Gastrocnemius medialis (tissue), 4 donors: Measurements from ENCODE around the gene ADARB2.

Experiments used
- CTCF ChIP-seq, 5 experiments: fragments of 450-650 bp in 3 of 5; fragments of 200-600 bp in 2 of 5; sonication (generic) in 2 of 5; IDR thresholded peaks in 4 of 5; conservative IDR thresholded peaks in 1 of 5; 1 replicate in 4 of 5; 2 replicates in 1 of 5; pipeline ENCODE4 v1.5.1; 2016 to 2019; ENCODE audit warnings: antibody characterized with exemption in 5 of 5, mild to moderate bottlenecking in 3 of 5, moderate library complexity in 3 of 5
- POLR2A ChIP-seq, 2 donors: fragments of 450-650 bp; IDR thresholded peaks; one replicate each; pipeline ENCODE4 v1.6.1; 2017; ENCODE audit warnings: antibody characterized with exemption in 2 of 2, mild to moderate bottlenecking in 2 of 2, moderate library complexity in 2 of 2

- TF ChIP-seq POLR2A (IDR thresholded peaks at IDR 0.05): no peak
- TF ChIP-seq CTCF (IDR thresholded peaks at IDR 0.05 in 4 of 5, conservative IDR thresholded peaks at IDR 0.05 in 1 of 5): no peak
These were observed 28.7 kb upstream of the ADARB2 start for GRCh38 chr10:1766049-1766448.
